Left kidney (tissue), 2 donors: ENCODE data around the gene POP4. TPM values are rescaled to one million over a fixed set of nuclear protein-coding genes. Genes with fewer than 3 reads are reported as not detected.
A peak's percentile ranks its signal among the peaks of the same experiment; 100 is the strongest.

ENCODE experiments used
- DNase-seq: peaks from one replicate; pipeline ENCODE4 v3.0.0-alpha.2; 2013
- polyA plus RNA-seq: library from polyadenylated mRNA; unstranded; fragments of 120-200 nt; gene quantifications from one replicate; pipeline ENCODE4 v1.2.1, GENCODE V29; 2013; ENCODE audit not compliant: insufficient read length

The POP4 gene
- polyA plus RNA-seq, 1 donor = 66.2 TPM

DNA sequence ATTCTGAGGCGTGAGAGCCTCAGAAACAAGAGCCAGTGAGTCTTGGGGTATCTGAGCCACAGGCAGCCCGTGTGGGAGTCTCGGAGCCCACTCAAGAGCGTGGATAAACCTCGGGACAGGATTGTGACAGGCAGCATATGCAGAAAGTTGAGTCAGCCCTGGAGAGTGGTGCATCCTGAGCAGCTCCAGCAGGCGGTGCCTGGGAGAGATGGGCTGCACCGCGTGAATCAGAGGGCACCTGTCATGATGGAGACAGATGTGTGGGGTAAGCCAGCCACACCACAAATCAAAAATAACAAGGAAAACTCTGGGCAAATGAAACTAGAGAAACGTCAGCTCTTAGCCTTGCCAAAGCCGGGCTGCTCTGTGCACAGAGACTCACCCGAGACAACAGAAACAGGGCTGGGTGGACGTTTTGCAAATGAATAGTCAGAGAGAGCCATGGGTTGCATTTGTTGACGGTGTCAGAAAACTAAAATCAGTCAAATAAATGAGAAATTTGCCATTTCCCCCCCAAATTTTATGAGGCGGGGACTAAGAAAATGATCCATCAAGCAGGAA lies 30.0 kb upstream of the POP4 start:
- no peak for DNase-seq

DNA sequence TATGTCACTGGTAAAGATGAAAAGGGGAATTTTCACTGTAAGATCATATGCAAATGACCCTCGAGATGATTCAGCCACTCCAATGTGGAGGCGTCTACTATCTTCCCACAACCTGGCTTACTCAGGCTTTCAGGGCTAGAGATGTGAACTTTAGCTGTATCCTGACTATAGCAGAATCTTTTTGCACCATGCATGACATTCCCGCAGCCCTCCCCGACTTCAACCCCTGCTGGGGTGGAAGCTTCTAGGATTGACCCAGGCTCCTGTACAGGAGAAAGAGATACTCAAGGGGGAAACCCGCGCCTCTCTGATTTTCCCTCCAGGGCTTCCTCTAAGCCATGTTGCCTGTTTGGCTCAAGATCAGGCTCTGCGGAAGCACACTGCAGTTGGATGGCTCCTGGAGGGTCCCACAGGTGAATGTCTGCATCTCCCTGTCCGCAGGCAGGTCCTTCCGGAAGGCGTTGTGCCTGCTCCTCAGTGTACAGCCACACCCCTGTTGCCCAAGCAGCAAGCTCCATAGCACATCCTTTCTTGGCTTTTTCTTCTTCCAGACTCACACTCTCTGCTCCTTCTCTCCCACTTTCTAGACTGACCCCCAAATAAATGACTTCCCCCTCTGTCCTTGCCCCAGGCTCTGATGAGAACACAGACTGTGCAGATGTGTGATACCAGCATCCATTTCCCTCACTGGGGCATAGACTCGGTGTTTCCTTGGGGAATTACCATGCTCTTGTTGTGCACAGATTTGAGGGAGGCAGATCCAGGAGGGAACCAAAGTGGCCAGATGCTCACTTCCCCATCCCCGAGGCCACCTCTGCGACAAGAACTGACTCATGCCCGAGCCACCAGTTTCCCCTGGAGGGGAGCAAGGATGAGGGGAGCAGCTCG lies 29.1 kb upstream of the POP4 start:
- DNase-seq = no peak

DNA sequence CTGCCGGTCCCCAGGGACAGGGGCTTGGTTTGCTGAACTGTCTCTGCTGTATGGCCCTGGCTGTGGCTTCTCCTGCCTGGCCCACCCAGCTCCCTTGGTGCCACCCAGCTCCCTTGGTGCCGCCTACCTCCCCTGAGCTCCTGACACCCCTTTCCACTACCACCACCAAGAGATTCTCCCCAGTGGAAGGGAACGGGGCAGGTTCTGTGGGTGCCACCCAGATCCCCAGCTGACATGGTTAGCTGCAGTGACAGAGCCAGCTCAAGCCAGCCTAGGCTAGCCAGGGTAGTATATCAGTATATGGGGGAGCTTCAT lies 28.5 kb upstream of the POP4 start:
- no peak for DNase-seq

DNA sequence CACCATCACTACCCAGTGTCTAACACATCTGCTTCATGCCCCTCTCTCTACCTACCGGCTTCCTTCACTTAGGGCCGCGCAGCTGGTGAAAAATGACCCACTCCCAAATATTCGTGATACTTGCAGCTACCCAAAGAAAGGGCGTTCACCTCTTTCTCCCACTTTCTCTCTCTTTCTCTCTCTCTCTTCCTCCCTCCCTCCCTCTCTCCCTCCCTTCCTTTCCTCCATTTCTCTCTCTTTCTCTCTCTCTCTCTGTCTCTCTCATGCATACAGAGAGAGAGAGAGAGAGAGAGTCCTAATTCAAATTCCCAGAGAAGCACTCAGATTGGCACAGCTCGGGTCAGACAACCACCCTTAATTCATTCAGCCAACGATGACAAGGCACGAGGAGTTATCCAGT lies 27.7 kb upstream of the POP4 start:
- DNase-seq = no peak

DNA sequence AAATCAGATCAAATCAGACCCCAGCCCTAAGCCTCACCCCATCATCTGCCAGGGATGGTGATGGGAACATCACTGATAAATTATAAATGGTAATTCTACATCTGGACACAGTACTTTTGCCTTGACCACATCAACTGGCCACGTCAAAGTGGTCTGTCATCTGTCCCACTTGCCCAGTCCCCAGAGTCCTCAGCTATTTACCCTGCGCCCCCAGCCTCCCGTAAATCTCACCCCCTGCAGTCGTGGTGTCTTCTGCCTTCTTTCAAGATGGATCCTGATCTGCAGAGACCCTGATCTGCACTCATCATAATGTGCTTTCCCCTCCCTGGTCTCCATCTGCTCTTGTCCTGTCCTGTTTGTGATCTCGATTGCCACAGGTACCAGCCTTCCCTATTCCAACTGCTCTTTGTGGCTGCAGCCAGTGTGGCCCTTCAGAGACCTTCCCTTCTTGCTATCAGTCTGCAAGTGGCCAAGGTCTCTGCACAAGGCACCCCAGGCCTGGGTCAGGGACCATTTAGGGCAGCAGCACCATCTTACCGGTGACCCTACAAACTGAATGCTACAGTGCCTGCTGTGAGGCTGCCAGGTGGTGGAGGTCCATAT lies 26.7 kb upstream of the POP4 start:
- DNase-seq = no peak

DNA sequence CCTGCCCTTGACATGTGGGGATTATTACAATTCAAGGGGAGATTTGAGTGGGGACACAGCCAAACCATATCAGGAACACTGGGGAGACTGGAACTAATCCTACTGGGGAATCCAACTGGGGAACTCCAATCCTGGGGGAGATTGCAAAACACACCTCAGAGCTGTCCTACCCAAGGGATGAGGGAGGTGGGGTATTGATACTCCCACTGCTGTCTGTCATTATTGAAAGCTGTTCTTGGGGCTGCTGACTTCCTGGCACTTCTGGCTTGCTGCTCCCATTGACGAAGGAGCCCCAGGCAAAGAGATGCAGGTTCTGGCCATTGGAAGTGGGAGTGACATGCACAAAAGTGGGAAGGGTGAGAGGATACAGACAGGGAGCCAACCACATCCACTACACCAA lies 24.7 kb upstream of the POP4 start:
- DNase-seq = no peak

DNA sequence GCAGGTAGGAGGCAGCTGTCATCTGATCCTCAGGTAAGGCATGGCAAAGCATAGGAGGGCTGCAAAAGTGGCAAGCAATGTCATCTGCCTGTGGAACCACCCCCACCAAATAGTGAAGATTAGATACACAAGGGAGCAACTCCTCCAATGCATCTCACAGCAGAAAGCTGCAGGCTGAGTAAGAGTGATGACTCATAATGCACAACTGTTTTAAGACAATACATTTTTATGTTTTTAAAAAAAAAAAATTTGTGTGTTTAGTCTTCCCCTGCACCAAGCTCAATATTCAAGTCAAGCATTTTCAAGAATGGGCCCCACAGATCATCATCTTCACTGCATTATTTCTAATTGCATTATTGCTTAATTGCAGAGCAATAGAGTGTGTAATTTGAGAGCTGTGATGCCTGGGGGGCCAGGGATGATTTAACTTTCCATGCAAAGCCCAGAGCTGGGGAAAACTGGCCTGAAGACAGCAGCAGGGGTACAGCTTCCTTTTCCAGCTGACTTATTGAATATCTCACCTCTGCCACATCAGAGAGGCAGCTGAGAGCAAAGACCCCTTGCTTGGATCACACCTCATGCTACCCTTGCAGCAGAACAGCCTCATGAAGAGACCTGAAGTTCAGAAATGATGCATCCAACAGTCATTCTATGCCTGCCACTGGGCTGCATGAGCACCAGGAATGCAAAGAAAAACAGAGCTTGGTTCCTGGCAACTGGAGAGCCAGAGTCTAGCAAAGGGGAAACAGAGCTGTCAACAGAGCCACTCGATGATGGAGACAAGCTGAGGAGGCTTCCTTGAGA lies 22.7 kb upstream of the POP4 start:
- DNase-seq = no peak

DNA sequence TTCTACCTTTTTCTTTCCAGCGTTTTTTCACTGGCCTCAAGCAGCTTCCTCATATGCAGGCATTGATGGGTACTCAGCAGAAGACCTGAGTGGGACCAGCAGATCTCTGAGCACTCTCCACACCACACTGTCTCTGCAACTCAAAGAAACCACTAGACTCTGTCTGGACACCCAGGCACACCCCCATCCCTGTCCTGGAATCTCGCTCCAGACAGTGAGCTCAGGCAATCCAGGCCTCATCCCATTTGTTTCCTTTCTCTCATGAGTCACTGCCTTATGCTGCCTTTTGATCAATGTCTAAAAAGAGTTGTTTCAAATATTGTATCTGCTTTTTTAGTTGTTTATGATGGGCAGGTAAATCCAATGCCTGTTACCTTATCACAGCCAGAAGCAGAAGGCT lies 19.7 kb upstream of the POP4 start:
- DNase-seq = no peak

DNA sequence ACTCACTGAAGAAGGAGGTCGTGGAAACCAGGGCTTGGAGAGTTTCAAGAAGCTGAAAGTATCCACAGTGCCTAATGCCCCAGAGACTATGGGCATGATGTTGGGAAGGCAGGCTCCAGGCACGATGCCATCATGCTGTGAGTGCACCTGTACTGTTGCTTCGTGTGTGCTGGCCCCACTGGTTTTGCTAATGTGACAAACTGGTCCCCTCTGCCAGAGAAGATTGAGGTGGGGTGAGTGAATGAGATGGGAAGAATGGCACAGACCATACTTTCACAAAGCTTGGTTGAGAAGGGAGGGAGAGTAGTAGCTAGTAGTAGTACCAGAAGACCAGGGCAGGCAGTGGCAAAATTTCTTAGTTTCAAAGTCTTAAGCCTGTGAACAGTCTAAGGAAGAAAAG lies 19.0 kb upstream of the POP4 start:
- no peak for DNase-seq

DNA sequence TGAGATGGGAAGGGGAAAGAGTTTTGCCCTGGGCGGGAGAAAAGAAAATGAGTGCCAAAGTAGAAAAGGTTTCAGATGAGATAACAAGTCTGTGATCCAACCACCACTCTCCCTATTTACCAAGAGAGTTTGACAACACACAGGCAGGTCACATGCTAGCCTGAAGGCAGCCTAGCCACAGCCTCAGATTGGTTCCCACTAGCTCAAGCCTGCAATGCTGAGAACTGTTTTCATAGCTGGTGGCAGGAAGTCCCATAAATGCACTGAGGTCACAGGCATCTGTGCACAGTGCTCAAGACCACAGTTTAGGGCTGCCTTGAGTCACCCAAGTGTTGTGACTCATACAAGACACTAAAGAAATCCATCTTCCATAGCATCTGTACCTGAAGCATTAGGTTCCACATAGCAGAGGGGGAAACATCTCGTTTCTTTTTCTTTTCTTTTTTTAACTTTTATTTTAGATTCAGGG lies 18.5 kb upstream of the POP4 start:
- DNase-seq = no peak

DNA sequence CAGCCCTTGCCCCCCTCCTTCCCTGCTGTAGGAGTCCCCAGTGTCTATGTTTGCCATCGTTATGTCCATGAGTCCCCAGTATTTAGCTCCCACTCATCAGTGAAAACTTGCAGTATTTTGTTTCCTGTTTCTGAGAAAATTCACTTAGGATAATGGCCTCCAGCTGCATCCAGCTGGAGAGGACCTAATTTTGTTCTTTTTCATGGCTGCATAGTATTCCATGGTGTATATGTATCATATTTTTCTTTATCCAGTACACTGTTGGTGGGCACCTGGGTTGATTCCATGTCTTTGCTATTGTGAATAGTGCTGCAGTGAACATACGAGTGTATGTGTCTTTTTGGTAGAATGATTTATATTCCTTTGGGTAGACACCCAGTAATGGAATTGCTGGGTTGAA lies 18.0 kb upstream of the POP4 start:
- DNase-seq = no peak

DNA sequence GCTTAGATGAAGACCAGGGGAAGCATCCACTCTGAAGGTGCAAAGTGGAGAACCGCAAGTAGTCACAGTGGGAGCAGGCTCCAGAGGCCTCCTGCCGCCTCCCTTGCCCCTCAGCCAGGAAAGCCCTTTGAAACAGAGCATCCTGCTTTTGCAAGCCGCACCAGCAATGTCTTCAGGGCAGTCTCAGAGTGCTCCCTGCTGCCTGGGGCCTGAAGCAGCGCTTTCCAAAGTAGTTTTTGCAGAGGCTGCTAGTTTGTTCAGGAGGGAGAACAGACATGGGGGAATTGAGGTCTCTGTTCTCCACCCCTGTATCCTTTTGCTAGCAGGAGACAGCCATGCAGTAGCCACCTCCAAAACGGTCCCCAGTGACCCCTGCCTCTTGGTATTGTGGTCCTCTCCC lies 15.8 kb upstream of the POP4 start:
- DNase-seq = no peak

DNA sequence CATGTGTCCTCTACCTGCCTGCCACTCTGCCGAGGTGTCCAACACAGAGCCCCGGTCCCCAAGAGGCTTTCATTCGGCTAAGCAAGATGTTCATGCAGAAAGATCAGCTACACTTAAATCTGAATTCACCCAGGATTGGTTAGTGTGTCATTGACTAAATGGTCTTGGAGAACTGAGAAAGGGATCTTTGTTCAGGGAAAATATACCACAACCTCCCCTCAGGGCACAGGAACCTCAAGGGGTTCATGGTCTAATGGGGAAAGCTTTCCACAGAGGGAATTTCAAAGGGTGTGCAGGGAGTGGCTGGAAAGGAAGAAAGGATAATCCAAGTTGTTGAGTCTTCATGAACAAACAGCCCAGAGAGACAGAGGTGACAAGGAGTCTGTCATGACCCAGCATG lies 14.4 kb upstream of the POP4 start:
- no peak for DNase-seq

DNA sequence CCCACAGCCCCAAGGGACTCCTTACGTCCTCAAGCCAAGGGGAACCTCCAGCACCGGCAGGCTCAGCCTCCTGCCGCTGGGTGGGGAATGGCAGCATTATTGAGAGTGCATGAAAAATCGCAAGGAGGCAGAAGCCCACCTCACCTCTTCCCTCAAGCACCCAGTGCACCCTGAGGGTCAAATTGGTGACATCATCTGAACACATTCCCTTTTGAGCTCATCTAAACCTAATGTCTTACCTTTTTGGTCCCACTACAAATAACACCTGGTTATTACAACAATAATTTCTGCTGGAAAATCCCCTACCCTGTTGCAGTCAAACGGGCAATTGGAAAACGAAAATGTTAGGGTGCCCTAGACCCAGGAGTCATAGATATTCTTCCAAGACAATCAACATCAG lies 12.2 kb upstream of the POP4 start:
- DNase-seq = no peak

DNA sequence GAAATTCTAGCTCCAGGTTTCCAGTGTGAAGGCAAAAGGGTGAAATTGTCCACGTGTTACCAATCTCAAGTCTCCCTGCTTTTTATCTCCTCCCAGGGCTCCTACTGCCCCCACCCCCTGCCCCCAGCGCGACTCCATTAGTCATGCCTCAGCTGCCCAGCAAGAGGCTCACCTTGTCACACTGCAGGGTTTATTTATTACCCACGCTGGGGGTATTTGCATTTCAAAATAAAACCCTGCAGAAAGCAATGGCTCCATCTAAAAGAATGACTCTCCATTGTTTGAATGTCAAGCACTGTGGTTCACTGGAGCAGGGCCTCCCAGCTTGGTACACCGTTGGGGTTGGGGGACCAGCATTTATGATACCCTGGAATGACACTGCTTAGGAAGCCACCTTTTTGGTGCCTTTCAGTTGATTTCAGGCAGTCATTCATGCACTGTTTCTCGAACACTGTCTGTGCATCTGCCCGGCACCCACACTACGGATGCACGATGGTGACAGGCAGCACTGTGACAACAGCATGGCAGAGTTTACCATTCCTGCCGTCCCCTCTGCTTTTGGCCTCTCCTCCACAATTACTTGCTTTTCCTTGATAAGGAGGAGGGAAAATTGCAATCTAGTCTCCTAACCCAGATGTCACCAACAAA lies 9.9 kb upstream of the POP4 start:
- peak; percentile 47 for DNase-seq

DNA sequence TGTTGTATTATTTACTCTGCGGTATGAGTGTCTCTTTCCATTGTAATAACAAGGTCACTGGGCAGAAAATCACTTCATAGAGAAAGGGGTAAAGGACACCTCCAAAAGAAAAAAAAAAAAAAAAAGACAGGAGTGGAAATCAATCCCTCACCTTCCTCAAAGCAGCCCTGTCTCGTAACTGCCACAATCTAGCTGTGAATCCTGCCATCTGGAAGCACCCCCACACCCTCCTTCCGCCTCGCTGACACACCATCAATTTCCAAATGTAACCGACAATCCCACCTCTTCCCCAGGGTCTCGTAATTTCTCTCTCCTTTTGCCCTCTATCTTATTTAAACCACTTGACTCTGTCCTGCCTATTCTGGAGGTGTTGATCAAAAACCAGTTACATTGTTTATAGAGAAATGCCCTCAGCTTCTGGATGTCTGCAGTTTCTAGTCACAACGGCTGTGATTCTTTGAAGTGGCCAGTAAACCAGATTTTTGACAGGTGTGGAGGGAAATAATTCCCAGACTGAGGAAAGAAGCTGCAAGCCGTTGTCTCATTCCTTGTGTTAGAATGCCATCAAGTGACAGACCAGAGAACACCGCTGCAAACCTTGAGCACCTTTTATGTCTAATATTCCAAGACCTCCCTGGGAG lies 9.1 kb upstream of the POP4 start:
- DNase-seq = peak; percentile 65

DNA sequence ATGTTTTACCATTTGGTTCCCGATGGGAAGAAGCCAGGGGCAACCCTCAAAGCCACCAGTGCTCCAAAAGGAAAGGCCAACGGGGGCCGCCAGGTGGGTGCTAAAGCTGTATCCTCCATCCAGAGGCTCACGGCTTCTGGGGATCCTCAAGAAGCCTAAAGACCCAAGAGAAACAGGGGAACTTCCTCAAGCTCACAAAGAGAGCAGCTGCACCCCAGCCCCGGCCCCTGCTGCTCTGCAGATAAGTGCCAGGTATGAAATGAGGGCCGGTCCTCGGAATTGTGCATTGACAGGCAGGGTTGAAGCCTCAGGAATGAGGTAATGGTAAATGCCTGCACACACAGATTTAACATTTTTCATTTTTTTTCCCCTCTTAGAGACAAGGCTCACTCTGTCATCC lies 8.0 kb upstream of the POP4 start:
- DNase-seq = no peak

DNA sequence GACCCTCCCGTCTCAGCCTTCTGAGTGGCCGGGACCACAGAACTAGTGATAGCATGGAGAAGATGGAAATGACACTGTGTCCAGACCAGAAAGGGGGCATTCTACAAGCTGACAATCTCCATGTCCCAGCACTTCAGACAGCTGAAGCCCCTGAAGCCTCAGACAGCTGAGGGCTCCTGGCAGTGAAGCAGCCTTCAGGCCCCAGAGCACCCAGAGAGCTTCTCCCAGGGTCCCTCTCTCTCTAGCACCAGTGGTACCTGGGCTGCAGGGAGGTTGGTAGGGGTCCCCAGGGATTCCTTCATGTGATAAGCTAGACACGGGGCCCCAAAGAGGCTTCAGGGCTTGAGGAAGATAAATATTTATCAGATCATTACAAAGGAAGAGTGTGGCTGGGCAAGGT lies 7.6 kb upstream of the POP4 start:
- DNase-seq = no peak

DNA sequence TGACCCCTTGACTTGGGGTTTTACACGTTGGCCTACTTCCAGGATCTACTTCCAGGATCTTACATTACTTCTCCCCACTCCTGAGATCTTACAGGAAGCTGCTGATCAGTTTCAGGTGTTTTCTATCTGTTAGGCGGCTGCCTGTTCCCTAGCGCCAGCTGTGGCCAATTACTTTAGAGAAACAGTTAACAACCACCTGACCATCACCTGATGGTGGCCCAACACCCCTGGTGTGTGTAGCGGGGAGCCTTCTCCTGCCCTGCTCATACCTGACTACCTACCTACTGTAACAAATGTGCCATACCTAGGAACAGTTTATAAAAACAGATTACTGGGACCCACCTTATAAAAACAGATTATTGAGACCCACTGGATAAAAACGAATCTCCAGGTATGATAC lies 2.8 kb upstream of the POP4 start:
- no peak for DNase-seq

DNA sequence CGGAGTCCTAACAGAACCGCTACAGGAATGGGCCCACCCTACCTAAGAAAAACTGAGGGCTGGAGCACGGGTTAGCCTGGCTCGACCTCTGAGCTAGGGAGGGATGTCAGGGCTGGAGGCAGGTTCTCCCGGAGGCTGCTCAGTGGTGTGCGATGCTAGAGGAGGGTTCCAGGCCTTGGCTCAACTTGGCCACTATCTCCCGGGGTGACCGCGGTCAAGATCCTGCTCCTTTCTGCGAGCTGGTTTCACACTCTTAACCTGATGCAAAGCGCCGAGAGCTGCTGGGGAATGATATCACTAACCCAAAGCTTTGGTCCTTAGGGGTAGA lies 301 bp downstream of the POP4 start:
- DNase-seq = no peak

DNA sequence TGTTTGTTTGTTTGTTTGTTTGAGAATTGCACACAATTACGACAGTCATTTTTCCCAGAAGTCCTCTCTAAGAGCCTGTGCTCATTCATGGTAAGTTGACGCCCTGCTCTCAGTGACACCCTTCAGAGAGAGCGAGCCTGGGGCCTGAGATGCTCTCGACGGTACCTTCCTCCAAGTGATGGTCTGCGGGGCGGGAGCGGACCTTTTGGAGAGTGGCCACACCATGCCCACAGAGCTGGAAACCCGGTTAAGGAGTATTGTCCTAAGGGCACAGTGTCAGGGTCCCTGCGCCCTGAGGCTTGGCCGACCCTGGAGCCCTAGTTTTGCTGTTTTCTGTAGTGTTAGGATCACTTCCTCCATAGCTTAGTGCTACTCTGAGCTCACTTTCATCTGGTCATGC lies 3.6 kb downstream of the POP4 start:
- DNase-seq = no peak

DNA sequence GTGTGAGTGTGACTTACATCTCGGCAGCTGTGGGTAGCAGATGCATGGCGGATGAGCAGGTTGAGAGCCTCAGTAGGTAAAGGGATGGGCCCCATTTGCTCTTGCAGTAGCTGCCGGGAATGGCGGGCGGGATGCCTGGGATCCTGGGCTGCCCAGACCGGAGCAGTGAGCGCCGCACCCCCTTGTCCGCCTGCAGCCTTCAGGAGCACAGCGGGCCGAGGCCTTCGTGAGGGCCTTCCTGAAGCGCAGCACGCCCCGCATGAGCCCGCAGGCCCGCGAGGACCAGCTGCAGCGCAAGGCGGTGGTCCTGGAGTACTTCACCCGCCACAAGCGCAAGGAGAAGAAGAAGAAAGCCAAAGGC lies 4.1 kb downstream of the POP4 start:
- DNase-seq = no peak
